DOHH2 (cell line): ENCODE data around the gene DOHH.

Source experiments
- EZH2phosphoT487 ChIP-seq: fragments of 200-600 bp; sonication (generic); IDR thresholded peaks from 2 replicates; pipeline ENCODE4 v1.6.1; 2017; ENCODE audit warnings: borderline replicate concordance, mild to moderate bottlenecking, antibody characterized with exemption, low read length, moderate library complexity, mixed read lengths
- TF ChIP-seq, protein P1 (sequence below): fragments of 200-600 bp; sonication (generic); IDR thresholded peaks from one replicate; pipeline ENCODE4 v1.5.1; 2014; ENCODE audit warnings: antibody characterized with exemption, mild to moderate bottlenecking, low read depth, low read length; ENCODE audit not compliant: poor library complexity, severe bottlenecking

DNA sequence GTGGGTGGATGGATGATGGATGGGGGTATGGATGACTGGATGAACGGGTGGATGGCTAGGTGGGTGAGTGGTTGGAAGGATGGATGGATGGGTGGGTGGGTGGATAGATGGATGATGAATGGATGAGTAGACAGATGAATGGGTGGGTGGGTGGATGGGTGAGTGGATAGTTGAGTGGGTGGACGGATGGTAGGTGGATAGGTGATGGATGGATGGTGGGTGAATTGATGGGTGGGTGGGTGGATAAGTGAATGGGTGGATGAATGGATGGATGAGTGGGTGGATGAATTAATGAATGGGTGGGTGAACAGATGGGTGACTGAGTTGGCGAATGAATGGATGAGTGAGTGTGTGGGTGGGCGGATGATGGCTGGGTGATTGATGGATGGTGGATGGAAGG lies 25.0 kb downstream of the DOHH start:
- TF ChIP-seq EZH2phosphoT487: no peak
- TF ChIP-seq, protein P1, sequence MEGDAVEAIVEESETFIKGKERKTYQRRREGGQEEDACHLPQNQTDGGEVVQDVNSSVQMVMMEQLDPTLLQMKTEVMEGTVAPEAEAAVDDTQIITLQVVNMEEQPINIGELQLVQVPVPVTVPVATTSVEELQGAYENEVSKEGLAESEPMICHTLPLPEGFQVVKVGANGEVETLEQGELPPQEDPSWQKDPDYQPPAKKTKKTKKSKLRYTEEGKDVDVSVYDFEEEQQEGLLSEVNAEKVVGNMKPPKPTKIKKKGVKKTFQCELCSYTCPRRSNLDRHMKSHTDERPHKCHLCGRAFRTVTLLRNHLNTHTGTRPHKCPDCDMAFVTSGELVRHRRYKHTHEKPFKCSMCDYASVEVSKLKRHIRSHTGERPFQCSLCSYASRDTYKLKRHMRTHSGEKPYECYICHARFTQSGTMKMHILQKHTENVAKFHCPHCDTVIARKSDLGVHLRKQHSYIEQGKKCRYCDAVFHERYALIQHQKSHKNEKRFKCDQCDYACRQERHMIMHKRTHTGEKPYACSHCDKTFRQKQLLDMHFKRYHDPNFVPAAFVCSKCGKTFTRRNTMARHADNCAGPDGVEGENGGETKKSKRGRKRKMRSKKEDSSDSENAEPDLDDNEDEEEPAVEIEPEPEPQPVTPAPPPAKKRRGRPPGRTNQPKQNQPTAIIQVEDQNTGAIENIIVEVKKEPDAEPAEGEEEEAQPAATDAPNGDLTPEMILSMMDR: no peak
